Osteoblast (primary cell): Measurements from ENCODE around the gene DNAI4. TPM values are rescaled to one million over a fixed set of nuclear protein-coding genes. Genes with fewer than 3 reads are reported as not detected.
"Not testable (repeated sequence)": the region's sequence is repeated elsewhere in the genome, so short reads cannot be mapped to it uniquely, and the experiment has no call there.

Experiments
- DNase-seq: peaks from one replicate; pipeline ENCODE4 v3.0.0; 2011; ENCODE audit warnings: low spot score, mixed read lengths; ENCODE audit not compliant: insufficient read length; ENCODE audit errors: missing footprints
- H2AFZ ChIP-seq: 2 replicates; pipeline ENCODE4 v1.6.0; 2011; ENCODE audit warnings: mild to moderate bottlenecking, low read length
- H3K27ac ChIP-seq: 2 replicates; pipeline ENCODE4 v1.5.1; 2011; ENCODE audit warnings: mild to moderate bottlenecking, low read depth, low read length, moderate library complexity
- H3K27me3 ChIP-seq: 2 replicates; pipeline ENCODE4 v1.6.0; 2012; ENCODE audit warnings: mild to moderate bottlenecking, control low read depth, inconsistent platforms, low read length, moderate library complexity; ENCODE audit not compliant: insufficient read depth
- H3K36me3 ChIP-seq: 2 replicates; pipeline ENCODE4 v1.5.1; 2011; ENCODE audit warnings: mild to moderate bottlenecking, low read length, control low read depth, moderate library complexity; ENCODE audit not compliant: insufficient read depth
- H3K4me1 ChIP-seq: 2 replicates; pipeline ENCODE4 v1.5.1; 2011; ENCODE audit warnings: mild to moderate bottlenecking, low read length, control low read depth, moderate library complexity; ENCODE audit not compliant: insufficient read depth
- H3K4me2 ChIP-seq: 2 replicates; pipeline ENCODE4 v1.6.0; 2011; ENCODE audit warnings: mild to moderate bottlenecking, low read length; ENCODE audit not compliant: insufficient read depth
- H3K4me3 ChIP-seq: fragments of 200-600 bp; sonication (generic); 3 replicates; pipeline ENCODE4 v1.5.1; 2012; ENCODE audit warnings: mild to moderate bottlenecking, low read length, inconsistent platforms; ENCODE audit not compliant: insufficient read depth
- H3K79me2 ChIP-seq: 2 replicates; pipeline ENCODE4 v1.6.0; 2012; ENCODE audit warnings: mild to moderate bottlenecking, low read length, control low read depth, inconsistent platforms; ENCODE audit not compliant: insufficient read depth
- H3K9me3 ChIP-seq: 2 replicates; pipeline ENCODE4 v1.5.1; 2011; ENCODE audit warnings: low read depth, low read length, control low read depth
- H4K20me1 ChIP-seq: 2 replicates; pipeline ENCODE4 v1.6.0; 2012; ENCODE audit warnings: mild to moderate bottlenecking, low read length, control low read depth; ENCODE audit not compliant: insufficient read depth
- CTCF ChIP-seq: IDR thresholded peaks from 2 replicates; pipeline ENCODE4 v1.5.1; 2011; ENCODE audit warnings: mild to moderate bottlenecking, low read depth, low read length, moderate library complexity; ENCODE audit errors: extremely low read depth
- total RNA-seq: library from RNA; depleted of rRNA; stranded (reverse); fragments of >200 nt; gene quantifications from 2 replicates; pipeline ENCODE4 v1.2.3, GENCODE V29; 2012

Gene DNAI4
- 12.7 and 15.0 TPM in 2 replicates for total RNA-seq

GRCh38 chr1:66924756-66925557 is at the start of gene DNAI4, which contains the start of gene MIER1:
Gene DNAI4, minus strand, starts transcription at chr1:66924856. Its CDS starts 25 bp downstream, at chr1:66924831.
Gene MIER1, plus strand, starts transcription at chr1:66924990. Its CDS starts 39 bp downstream, at chr1:66925029.
- H3K9me3 ChIP-seq, result no peaks in the 10 kb centered on the region
- H3K36me3 ChIP-seq, result peaks cover 4% of the 10 kb centered on the region
- peak; percentile 99 for DNase-seq
- peaks cover 74% of the 10 kb centered on the region for H3K79me2 ChIP-seq
- H3K4me1 ChIP-seq, result peaks cover 27% of the 10 kb centered on the region
- no peak for TF ChIP-seq CTCF
- H3K27me3 ChIP-seq, result no peaks in the 10 kb centered on the region
- H3K4me2 ChIP-seq, result peak within 1 kb of the TSS; percentile 92
- H2AFZ ChIP-seq, result peak within 1 kb of the TSS; percentile 96
- H3K4me3 ChIP-seq, result peak within 1 kb of the TSS; percentile 96
- peaks cover 6% of the 10 kb centered on the region for H4K20me1 ChIP-seq
- H3K27ac ChIP-seq, result peak within 1 kb of the TSS; percentile 99

GRCh38 chr1:66968574-66968973 is 43.9 kb upstream of the DNAI4 start:
- H2AFZ ChIP-seq, result no peak overlapping the region
- no peaks in the 10 kb centered on the region for H3K9me3 ChIP-seq
- DNase-seq, result no peak
- H3K4me3 ChIP-seq, result no peak overlapping the region
- peaks cover 50% of the 10 kb centered on the region for H3K36me3 ChIP-seq
- peaks cover 41% of the 10 kb centered on the region for H3K79me2 ChIP-seq
- no peak overlapping the region for H3K27ac ChIP-seq
- H3K4me1 ChIP-seq, result no peaks in the 10 kb centered on the region
- no peaks in the 10 kb centered on the region for H4K20me1 ChIP-seq
- no peak for TF ChIP-seq CTCF
- no peak overlapping the region for H3K4me2 ChIP-seq
- H3K27me3 ChIP-seq, result no peaks in the 10 kb centered on the region

- H3K79me2 ChIP-seq, result peaks cover 45% of the 10 kb centered on the region
- peaks cover 58% of the 10 kb centered on the region for H3K36me3 ChIP-seq
Observed at GRCh38 chr1:66966188-66966873, 41.7 kb upstream of the DNAI4 start.

GRCh38 chr1:66957938-66958337 is 33.3 kb upstream of the DNAI4 start:
- Histone ChIP-seq H4K20me1 (peaks cover 3% of the 10 kb centered on the region), H3K9me3 (no peaks in the 10 kb centered on the region), H3K36me3 (peaks cover 77% of the 10 kb centered on the region), H3K4me1 (no peaks in the 10 kb centered on the region), H3K27ac (no peak overlapping the region), H2AFZ (no peak overlapping the region), H3K4me3 (no peak overlapping the region), H3K4me2 (no peak overlapping the region), H3K27me3 (no peaks in the 10 kb centered on the region), H3K79me2 (peaks cover 66% of the 10 kb centered on the region)
- no peak for TF ChIP-seq CTCF
- no peak for DNase-seq

More at GRCh38 chr1:66966188-66966873, 41.7 kb upstream of the DNAI4 start:
- H3K4me2 ChIP-seq, H3K4me3 ChIP-seq, H3K4me1 ChIP-seq, H3K27me3 ChIP-seq, H2AFZ ChIP-seq, H3K9me3 ChIP-seq, H3K27ac ChIP-seq, DNase-seq, H4K20me1 ChIP-seq: not testable (repeated sequence)
